ENCODE results near the gene ALDOA. TPM values are rescaled to one million over a fixed set of nuclear protein-coding genes. Genes with fewer than 3 reads are reported as not detected.

The ALDOA gene
- total RNA-seq, 2 donors from 2014 or later = 306 to 384 TPM

DNA sequence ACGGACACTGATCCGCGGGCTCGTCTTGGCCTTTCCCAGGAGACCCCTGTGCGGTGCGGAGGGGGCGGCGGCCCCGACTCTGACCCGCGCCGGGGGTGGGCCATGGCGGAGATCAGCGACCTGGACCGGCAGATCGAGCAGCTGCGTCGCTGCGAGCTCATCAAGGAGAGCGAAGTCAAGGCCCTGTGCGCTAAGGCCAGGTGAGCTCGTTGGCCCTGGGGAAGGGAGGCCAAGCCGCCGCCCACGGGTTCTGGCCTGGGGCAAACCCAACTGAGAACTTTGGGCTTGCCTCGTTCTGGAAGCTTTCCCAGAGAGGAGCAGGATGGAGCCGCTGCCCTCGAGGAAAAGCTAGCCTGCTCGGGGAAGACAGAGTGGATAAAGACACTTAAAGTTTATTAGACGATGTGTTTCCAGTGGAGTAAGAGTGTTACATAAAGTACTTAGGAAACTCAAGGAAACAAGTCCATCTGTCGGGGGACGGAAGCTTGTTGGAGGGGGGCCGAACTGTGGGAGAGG, 10.8 kb downstream of the ALDOA start:
- TF ChIP-seq, protein P1, sequence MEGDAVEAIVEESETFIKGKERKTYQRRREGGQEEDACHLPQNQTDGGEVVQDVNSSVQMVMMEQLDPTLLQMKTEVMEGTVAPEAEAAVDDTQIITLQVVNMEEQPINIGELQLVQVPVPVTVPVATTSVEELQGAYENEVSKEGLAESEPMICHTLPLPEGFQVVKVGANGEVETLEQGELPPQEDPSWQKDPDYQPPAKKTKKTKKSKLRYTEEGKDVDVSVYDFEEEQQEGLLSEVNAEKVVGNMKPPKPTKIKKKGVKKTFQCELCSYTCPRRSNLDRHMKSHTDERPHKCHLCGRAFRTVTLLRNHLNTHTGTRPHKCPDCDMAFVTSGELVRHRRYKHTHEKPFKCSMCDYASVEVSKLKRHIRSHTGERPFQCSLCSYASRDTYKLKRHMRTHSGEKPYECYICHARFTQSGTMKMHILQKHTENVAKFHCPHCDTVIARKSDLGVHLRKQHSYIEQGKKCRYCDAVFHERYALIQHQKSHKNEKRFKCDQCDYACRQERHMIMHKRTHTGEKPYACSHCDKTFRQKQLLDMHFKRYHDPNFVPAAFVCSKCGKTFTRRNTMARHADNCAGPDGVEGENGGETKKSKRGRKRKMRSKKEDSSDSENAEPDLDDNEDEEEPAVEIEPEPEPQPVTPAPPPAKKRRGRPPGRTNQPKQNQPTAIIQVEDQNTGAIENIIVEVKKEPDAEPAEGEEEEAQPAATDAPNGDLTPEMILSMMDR (IDR thresholded peaks at IDR 0.05) = no peak
- no peak for TF ChIP-seq POLR2A (IDR thresholded peaks at IDR 0.05)
- Histone ChIP-seq H3K36me3 (replicated peaks in 1 of 2; ENCODE audit: insufficient read depth in 1 of 2, low read depth in 2 of 2) (peaks cover 0 to 4% of the 10 kb centered on the region in 2 donors), H3K9me3 (no peaks in the 10 kb centered on the region), H3K27ac (peak overlapping the region; percentile 82 to 98 (median 89)), H3K4me1 (peaks cover 37% of the 10 kb centered on the region), H3K27me3 (no peaks in the 10 kb centered on the region), H3K4me3 (peak overlapping the region; percentile 96 to 99)
- DNase-seq (no peak), ATAC-seq (peak; percentile 16)
- WGBS, 2 donors = 1 to 3% methylated on average over 7 to 30 of the region's 33 CpGs
- intact Hi-C loops (cut with DNase I) = no loop called here

- 65 to 71% methylated on average over 6 of the region's 6 CpGs for WGBS, 2 donors
These were observed 12.1 kb downstream of the ALDOA start for GRCh38 chr16:30077656-30078055.

DNA sequence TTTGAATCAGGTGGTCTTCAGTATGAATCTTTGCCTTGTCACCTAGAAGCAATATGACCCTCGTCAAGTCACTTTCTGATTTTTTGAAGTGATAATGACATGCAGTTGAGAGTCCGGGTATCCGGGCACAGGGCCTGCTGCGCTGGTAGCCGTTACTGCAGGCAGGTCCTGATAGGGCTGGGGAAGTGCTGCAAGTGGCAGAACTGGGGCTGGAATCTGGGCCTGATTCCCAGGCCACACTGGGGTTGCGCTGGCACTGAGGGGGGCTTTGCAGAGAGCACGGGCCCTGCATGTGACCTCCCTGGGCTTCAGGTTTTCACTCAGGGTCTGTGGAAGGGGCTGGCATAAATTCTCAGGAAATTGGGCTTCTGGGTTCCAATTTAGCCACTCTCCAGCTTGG, 13.2 kb downstream of the ALDOA start:
- H3K27ac ChIP-seq = no peak overlapping the region
- H3K9me3 ChIP-seq = no peaks in the 10 kb centered on the region
- no peak for ATAC-seq
- H3K4me1 ChIP-seq = peaks cover 37% of the 10 kb centered on the region
- H3K4me3 ChIP-seq = no peak overlapping the region
- TF ChIP-seq, protein P1 (IDR thresholded peaks at IDR 0.05) = no peak
- no peak for TF ChIP-seq POLR2A (IDR thresholded peaks at IDR 0.05)
- no peaks in the 10 kb centered on the region for H3K27me3 ChIP-seq
- 73 to 84% methylated on average over 2 to 7 of the region's 7 CpGs for WGBS, 2 donors
- H3K36me3 ChIP-seq (replicated peaks in 1 of 2; ENCODE audit: insufficient read depth in 1 of 2, low read depth in 2 of 2) = peaks cover 0 to 16% of the 10 kb centered on the region in 2 donors
- intact Hi-C loops (cut with DNase I) = no loop called here
- DNase-seq = no peak

More at GRCh38 chr16:30077656-30078055, 12.1 kb downstream of the ALDOA start:
- TF ChIP-seq, protein P1 (IDR thresholded peaks at IDR 0.05) = no peak
- TF ChIP-seq POLR2A (IDR thresholded peaks at IDR 0.05) = no peak
- no peaks in the 10 kb centered on the region for H3K27me3 ChIP-seq
- intact Hi-C loops (cut with DNase I) = no loop called here
- H3K9me3 ChIP-seq = no peaks in the 10 kb centered on the region
- peaks cover 37% of the 10 kb centered on the region for H3K4me1 ChIP-seq
- DNase-seq = no peak
- peaks cover 0 to 5% of the 10 kb centered on the region in 2 donors for H3K36me3 ChIP-seq (replicated peaks in 1 of 2; ENCODE audit: insufficient read depth in 1 of 2, low read depth in 2 of 2)
- ATAC-seq = no peak
- no peak overlapping the region for H3K27ac ChIP-seq
- no peak overlapping the region for H3K4me3 ChIP-seq

GRCh38 chr16:30079480-30079879, 13.9 kb downstream of the ALDOA start:
- no peak for ATAC-seq
- peaks cover 0 to 23% of the 10 kb centered on the region in 2 donors for H3K36me3 ChIP-seq (replicated peaks in 1 of 2; ENCODE audit: insufficient read depth in 1 of 2, low read depth in 2 of 2)
- H3K9me3 ChIP-seq = no peaks in the 10 kb centered on the region
- H3K27ac ChIP-seq = no peak overlapping the region
- H3K4me1 ChIP-seq = peaks cover 37% of the 10 kb centered on the region
- H3K4me3 ChIP-seq = no peak overlapping the region
- intact Hi-C loops (cut with DNase I) = no loop called here
- no peaks in the 10 kb centered on the region for H3K27me3 ChIP-seq
- 91 to 94% methylated on average over 5 to 7 of the region's 7 CpGs for WGBS, 2 donors
- TF ChIP-seq POLR2A (IDR thresholded peaks at IDR 0.05) = no peak
- TF ChIP-seq, protein P1 (IDR thresholded peaks at IDR 0.05) = no peak
- no peak for DNase-seq

- Histone ChIP-seq H3K27me3 (no peaks in the 10 kb centered on the region), H3K4me1 (peaks cover 17% of the 10 kb centered on the region), H3K9me3 (no peaks in the 10 kb centered on the region), H3K27ac (no peak overlapping the region), H3K36me3 (replicated peaks in 1 of 2; ENCODE audit: insufficient read depth in 1 of 2, low read depth in 2 of 2) (peaks cover 0 to 26% of the 10 kb centered on the region in 2 donors), H3K4me3 (no peak overlapping the region)
- intact Hi-C loops (cut with DNase I) = no loop called here
- DNase-seq = no peak
- no peak for ATAC-seq
- 87 to 94% methylated on average over 20 of the region's 20 CpGs for WGBS, 2 donors
- TF ChIP-seq, protein P1 (IDR thresholded peaks at IDR 0.05) = no peak
- TF ChIP-seq POLR2A (IDR thresholded peaks at IDR 0.05) = no peak
These were observed 17.1 kb downstream of the ALDOA start for GRCh38 chr16:30082545-30083090.
